Measurements from ENCODE around the gene RAD21L1. TPM values are rescaled to one million over a fixed set of nuclear protein-coding genes. Genes with fewer than 3 reads are reported as not detected.
A peak's percentile ranks its signal among the peaks of the same experiment; 100 is the strongest.

RAD21L1 gene
- total RNA-seq, 1 experiment from 2014 or later: not detected

DNA sequence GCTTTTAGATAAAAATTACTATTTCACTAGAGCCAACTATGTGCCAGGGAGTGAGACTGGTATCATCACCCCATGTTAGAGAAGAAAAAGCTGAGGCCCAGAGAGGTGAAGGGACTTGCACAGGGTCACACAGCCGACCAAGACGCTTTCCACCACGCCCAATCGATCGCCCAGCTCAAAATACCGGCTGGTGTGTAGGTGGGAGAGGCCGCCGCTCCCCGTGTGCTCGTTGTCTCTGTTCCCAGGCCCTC lies 40.0 kb downstream of the RAD21L1 start:
- no peak for DNase-seq
- H3K4me3 ChIP-seq (ENCODE audit: insufficient read depth, low read depth, low read length): peak overlapping the region; percentile 65
- no peaks in the 10 kb centered on the region for H3K36me3 ChIP-seq (replicated peaks; ENCODE audit: control insufficient read depth, insufficient read depth, low read length)
- no peaks in the 10 kb centered on the region; the same call in 1 of the 2 replicates for H3K27me3 ChIP-seq (ENCODE audit: control insufficient read depth, insufficient read depth, low read length)

DNA sequence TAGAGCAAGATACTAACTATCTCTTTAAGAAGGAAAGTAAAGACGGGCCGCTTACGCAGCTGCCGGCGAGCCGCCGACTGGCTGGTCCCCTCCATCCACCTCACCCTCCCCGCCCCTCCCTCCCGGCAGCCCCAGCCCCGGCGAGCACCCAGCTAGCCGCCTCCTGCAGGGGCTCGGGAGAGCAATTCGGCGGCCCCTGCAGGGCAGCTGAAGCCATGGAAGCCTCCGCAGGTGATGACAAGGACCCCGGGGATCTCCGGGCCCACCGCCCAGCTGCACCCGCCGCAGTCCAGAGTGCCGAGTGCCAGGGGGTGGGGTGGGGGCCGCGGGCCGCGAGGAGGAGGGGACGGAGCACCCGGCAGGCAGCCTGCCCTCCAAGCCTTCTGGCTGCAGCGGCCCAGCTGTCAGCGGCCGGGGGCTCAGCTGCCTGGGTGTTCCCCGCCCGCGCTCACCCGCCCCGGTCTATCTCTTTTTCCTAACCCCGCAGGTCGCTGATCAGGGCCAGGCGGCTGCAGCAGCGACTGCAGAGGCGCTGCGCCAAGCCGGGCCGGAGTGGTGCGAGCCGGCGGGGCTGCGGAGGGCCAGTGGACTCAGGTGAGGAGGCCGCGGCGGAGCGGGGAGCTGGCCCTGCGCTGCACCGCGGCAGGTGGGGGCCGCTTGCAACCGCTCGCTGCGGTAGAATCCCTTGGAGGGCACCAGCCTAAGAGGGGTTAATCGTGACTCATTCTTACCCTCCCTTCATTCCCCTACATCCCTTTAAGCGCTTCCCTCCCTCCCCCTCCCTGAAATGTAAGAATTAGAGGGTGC lies 40.5 kb downstream of the RAD21L1 start, which contains the start of gene SNPH:
TSS of gene SNPH (plus strand) at position 128 of the 807 bp plus-strand sequence. CDS start 29,946 bp downstream, outside the sequence.
- H3K4me3 ChIP-seq (ENCODE audit: insufficient read depth, low read depth, low read length): peak within 1 kb of the TSS; percentile 65
- no peaks in the 10 kb centered on the region for H3K36me3 ChIP-seq (replicated peaks; ENCODE audit: control insufficient read depth, insufficient read depth, low read length)
- peak; percentile 87 for DNase-seq
- no peaks in the 10 kb centered on the region; the same call in 1 of the 2 replicates for H3K27me3 ChIP-seq (ENCODE audit: control insufficient read depth, insufficient read depth, low read length)

DNA sequence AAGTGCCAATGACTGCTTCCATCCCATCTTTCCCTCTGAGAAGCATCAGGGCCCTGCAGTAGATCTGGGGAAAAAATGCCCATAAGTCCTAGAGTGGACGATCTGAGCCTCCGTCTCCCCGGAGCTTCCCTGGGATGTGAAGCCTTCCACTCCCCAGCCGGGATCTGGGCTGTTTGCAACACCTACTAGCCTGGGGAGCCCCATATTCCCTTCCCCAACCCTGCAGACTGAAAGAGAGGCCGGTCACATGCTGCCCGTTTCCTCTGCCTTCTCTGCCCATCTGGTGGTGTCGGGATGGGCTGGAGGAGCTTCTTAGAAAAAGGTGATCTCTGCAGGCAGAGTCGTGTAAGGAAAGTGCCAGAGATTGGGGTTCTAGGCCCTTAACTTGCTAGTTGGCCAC lies 41.3 kb downstream of the RAD21L1 start:
- H3K27me3 ChIP-seq (ENCODE audit: control insufficient read depth, insufficient read depth, low read length): no peaks in the 10 kb centered on the region; the same call in 1 of the 2 replicates
- DNase-seq: peak; percentile 35

DNA sequence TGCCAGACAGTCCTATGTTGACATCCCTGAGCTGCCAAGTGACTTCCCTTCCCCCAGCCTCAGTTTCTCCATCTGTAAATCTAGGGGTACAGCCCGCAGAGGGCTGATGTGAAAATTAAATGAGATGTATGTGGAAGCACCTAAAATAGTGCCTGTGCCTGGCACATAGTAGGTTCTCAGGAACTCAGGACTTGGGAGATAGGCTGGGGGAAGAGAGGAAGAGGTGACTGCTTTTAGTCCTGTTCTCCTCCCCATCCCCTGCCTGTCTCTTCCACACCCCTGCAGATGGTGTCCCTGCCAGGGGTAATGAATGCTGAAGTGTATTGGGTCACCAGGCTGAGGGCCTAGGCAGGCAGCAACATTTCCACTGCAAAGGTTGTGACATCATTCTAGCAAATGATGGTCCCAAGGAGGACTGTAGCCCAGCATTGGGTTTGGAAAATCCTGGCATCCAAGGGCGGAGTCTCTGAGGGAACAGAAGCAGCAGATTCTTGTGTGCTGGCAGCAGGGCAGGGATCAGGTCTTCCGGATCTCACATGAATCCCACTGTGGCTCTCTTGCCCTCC lies 42.0 kb downstream of the RAD21L1 start:
- H3K4me3 ChIP-seq (ENCODE audit: insufficient read depth, low read depth, low read length): no peak overlapping the region
- no peaks in the 10 kb centered on the region for H3K36me3 ChIP-seq (replicated peaks; ENCODE audit: control insufficient read depth, insufficient read depth, low read length)
- DNase-seq: no peak
- no peaks in the 10 kb centered on the region; the same call in 1 of the 2 replicates for H3K27me3 ChIP-seq (ENCODE audit: control insufficient read depth, insufficient read depth, low read length)

More for the DNA sequence above, 41.3 kb downstream of the RAD21L1 start:
- no peaks in the 10 kb centered on the region for H3K36me3 ChIP-seq (replicated peaks; ENCODE audit: control insufficient read depth, insufficient read depth, low read length)
- peak overlapping the region; percentile 65; the same call in 1 of the 2 replicates for H3K4me3 ChIP-seq (ENCODE audit: insufficient read depth, low read depth, low read length)

DNA sequence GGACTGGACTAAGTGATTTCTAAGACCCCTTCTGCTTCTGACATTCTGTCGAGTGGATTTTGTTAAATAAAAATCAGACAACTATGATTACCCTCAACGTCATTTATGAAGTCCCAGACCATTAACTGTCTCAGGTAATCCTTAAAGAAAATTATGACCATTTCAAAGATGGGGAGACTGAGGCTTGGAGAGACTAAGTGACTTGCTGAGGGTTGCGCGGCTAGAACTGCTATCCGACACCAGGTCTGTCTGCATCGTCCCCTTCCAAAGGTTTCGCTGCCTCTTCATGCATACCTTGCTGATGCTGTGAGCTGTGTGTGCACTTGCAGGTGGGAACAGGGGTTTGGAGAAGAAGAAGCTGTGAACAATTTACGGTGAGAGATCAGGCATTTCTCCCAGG lies 43.4 kb downstream of the RAD21L1 start:
- Histone ChIP-seq H3K4me3 (ENCODE audit: insufficient read depth, low read depth, low read length) (no peak overlapping the region), H3K27me3 (ENCODE audit: control insufficient read depth, insufficient read depth, low read length) (no peaks in the 10 kb centered on the region; the same call in 1 of the 2 replicates), H3K36me3 (replicated peaks; ENCODE audit: control insufficient read depth, insufficient read depth, low read length) (no peaks in the 10 kb centered on the region)
- DNase-seq: no peak

DNA sequence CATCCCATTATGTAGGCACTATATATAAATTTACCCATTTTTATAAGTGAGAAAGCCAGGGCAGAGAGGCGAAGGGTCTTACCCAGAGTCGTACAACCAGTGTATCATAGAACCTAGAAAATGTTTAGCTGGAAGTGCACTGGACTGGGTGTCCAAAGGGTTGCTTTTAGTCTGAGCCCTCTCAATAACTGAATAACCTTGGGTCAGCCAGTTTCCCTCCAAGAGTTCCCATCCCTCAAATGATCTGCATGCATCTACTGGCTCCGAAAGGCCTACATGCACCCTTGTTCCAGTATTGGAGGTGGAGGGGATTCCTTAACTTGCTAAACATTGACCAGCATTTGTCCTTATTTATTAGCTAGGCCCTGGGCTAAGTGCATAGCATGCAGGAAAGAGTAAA lies 44.0 kb downstream of the RAD21L1 start:
- DNase-seq: no peak
- Histone ChIP-seq H3K4me3 (ENCODE audit: insufficient read depth, low read depth, low read length) (no peak overlapping the region), H3K27me3 (ENCODE audit: control insufficient read depth, insufficient read depth, low read length) (no peaks in the 10 kb centered on the region; the same call in 1 of the 2 replicates), H3K36me3 (replicated peaks; ENCODE audit: control insufficient read depth, insufficient read depth, low read length) (no peaks in the 10 kb centered on the region)

DNA sequence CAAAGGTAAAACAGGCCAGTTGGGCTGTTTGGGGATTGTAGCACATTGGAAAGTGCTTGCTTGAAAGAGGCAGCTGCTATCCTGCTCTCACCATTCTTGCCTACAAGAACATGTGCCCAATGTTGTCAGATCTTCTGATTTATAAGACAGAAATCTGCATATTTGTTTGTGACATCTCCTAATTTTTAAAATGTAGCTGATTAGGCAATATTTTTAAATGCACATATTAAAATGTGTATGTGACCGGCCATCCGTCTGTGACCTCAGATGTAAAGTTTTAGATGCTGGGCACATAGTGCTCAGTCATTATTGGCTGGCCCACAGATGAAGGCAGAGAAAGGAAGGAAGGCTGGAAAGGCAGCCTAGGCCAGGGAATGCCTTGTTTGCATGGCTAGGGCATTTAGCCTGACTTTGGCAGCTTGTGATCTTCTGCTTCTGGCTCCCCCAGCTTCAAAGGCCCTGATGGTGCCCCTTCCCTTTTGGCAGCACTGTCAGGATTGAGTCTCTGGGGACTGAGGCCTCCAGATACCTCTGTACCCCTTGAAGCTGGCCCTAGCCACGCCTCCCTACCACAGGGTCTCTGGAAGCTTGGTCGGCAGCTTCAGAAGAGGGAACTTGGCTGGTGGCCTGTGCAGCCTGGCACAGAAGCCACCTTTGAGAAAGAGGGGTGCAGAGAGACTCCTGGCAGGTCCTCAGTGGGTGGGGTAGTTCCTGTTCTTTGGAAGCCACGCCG lies 46.7 kb downstream of the RAD21L1 start:
- H3K36me3 ChIP-seq (replicated peaks; ENCODE audit: control insufficient read depth, insufficient read depth, low read length): no peaks in the 10 kb centered on the region
- no peak overlapping the region for H3K4me3 ChIP-seq (ENCODE audit: insufficient read depth, low read depth, low read length)
- DNase-seq: no peak
- H3K27me3 ChIP-seq (ENCODE audit: control insufficient read depth, insufficient read depth, low read length): no peaks in the 10 kb centered on the region

DNA sequence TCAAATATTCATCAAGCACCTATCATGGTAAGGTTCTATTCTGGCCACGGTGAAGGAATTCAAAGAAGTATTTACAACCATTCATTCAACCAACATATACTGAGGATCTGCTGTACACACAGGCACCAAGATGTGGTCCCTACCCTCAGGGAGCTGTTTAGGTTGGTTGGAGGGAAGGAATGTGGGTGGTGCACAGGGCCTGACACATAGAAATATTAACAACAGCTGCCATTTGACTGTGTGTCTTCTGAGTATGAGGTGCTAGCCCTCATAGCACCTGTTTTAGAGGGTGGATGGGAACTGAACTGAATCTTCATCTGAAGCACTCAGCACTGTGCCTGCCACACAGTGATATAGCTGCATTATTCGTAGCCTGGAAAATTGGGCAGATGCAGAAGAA lies 47.5 kb downstream of the RAD21L1 start:
- no peak overlapping the region for H3K4me3 ChIP-seq (ENCODE audit: insufficient read depth, low read depth, low read length)
- no peak for DNase-seq
- no peaks in the 10 kb centered on the region for H3K27me3 ChIP-seq (ENCODE audit: control insufficient read depth, insufficient read depth, low read length)

DNA sequence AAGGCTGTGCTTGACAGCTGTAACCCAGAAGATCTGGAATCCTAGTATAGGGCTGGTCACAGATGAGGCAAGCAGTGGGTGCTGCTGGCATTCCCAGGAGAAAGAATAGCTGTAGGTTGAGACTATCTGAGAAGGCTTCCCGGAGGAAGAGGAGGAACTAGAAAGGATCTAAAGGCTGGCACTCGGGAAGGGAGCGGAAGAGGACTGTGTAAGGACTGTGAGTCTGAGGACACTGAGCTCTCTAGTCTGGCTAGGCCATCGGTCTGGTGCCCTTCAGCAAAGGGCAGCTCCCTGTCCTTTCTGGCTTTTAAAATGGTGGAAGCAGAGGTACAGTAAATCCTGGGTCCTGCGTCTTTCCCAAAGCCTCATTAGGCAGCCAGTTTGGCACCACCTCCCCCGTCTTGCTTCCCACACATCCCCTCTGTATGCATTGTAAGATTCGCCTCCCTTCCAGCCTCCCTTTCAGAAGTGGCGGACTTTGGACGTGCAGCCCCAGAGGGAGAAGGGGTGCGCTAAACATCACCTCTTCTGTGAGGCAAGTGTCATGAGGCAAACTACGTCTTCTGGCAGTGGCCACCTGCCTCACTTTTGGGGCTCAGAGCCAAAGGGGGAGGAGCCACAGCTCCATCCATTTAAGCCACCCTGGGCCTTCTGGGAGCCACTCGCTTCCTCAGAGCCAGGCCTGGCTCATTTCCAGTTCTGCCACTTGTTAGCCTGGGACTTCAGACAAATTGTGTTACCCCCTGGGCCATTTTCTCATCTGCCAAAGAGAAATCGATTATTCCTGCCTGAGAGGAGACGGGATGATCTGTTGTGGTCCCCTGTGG lies 48.9 kb downstream of the RAD21L1 start:
- no peak overlapping the region for H3K4me3 ChIP-seq (ENCODE audit: insufficient read depth, low read depth, low read length)
- no peak for DNase-seq
- no peaks in the 10 kb centered on the region for H3K27me3 ChIP-seq (ENCODE audit: control insufficient read depth, insufficient read depth, low read length)
- no peaks in the 10 kb centered on the region for H3K36me3 ChIP-seq (replicated peaks; ENCODE audit: control insufficient read depth, insufficient read depth, low read length)

More for the DNA sequence above, 47.5 kb downstream of the RAD21L1 start:
- H3K36me3 ChIP-seq (replicated peaks; ENCODE audit: control insufficient read depth, insufficient read depth, low read length): no peaks in the 10 kb centered on the region

DNA sequence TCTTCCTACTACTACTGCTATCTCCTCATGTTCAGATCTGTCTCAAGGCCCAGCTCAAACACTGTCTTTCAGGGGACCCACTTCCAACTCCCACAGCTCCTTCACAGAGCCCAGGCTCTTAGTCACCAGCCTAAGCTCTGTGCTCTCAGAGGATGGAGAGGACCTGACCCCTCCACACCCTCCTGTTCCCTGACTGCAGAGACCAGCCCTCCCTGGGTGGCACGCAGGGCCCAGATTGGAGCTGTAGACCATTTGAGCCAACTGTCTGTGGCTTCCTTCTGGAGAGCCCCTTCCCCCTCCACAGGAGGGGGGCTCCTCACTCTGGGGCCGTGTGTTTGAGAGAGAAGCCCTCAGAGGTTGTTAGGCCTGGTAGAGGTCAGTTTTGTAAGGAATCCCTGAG lies 50.1 kb downstream of the RAD21L1 start:
- Histone ChIP-seq H3K27me3 (ENCODE audit: control insufficient read depth, insufficient read depth, low read length) (no peaks in the 10 kb centered on the region), H3K36me3 (replicated peaks; ENCODE audit: control insufficient read depth, insufficient read depth, low read length) (no peaks in the 10 kb centered on the region), H3K4me3 (ENCODE audit: insufficient read depth, low read depth, low read length) (no peak overlapping the region)
- DNase-seq: peak; percentile 5

DNA sequence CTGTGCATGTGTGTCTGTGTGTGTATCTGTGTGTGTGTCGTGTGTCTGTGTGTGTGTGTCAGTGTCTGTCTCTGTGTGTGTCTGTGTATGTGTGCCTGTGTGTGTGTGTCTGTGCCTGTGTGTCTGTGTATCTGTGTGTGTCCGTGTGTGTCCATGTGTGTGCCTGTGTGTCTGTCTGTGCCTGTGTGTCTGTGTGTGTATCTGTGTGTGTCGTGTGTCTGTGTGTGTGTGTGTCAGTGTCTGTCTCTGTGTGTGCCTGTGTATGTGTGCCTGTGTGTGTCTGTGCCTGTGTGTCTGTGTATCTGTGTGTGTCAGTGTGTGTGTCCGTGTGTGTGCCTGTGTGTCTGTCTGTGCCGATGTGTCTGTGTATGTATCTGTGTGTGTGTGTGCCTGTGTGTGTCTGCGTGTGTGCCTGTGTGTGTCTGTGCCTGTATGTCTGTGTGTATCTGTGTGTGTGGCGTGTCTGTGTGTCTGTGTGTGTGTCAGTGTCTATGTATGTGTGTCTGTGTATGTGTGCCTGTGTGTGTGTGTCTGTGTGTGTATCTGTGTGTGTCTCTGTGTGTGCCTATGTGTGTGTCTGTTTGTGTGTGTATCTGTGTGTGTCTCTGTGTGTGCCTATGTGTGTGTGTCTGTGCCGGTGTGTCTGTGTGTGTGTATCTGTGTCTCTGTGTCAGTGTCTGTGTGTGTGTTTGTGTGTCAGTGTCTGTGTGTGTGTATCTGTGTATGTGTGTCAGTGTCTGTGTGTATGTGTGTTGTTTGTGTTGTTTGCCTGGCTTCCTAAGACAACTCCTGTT lies 51.9 kb downstream of the RAD21L1 start:
- Histone ChIP-seq H3K36me3 (replicated peaks; ENCODE audit: control insufficient read depth, insufficient read depth, low read length) (no peaks in the 10 kb centered on the region), H3K4me3 (ENCODE audit: insufficient read depth, low read depth, low read length) (no peak overlapping the region), H3K27me3 (ENCODE audit: control insufficient read depth, insufficient read depth, low read length) (no peaks in the 10 kb centered on the region)
- no peak for DNase-seq

DNA sequence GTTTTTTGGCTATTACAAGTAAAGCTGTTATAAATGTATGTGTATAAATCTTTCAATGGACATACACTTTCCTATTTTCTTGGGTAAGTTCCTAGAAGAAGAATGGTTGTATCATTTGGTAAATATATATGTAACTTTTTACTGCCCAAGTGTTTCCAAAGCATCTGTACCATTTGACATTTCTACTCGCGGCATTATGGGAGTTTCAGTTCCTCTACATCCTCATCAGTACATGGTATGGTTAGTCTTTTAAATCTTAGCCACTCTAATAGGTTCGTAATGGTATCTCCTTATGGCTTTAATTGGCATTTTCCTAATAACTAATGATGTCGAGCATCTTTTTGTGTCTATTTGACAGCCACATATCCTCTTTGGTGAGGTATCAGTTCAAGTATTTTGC lies 53.1 kb downstream of the RAD21L1 start:
- Histone ChIP-seq H3K4me3 (ENCODE audit: insufficient read depth, low read depth, low read length) (no peak overlapping the region), H3K36me3 (replicated peaks; ENCODE audit: control insufficient read depth, insufficient read depth, low read length) (no peaks in the 10 kb centered on the region), H3K27me3 (ENCODE audit: control insufficient read depth, insufficient read depth, low read length) (no peaks in the 10 kb centered on the region)
- no peak for DNase-seq

DNA sequence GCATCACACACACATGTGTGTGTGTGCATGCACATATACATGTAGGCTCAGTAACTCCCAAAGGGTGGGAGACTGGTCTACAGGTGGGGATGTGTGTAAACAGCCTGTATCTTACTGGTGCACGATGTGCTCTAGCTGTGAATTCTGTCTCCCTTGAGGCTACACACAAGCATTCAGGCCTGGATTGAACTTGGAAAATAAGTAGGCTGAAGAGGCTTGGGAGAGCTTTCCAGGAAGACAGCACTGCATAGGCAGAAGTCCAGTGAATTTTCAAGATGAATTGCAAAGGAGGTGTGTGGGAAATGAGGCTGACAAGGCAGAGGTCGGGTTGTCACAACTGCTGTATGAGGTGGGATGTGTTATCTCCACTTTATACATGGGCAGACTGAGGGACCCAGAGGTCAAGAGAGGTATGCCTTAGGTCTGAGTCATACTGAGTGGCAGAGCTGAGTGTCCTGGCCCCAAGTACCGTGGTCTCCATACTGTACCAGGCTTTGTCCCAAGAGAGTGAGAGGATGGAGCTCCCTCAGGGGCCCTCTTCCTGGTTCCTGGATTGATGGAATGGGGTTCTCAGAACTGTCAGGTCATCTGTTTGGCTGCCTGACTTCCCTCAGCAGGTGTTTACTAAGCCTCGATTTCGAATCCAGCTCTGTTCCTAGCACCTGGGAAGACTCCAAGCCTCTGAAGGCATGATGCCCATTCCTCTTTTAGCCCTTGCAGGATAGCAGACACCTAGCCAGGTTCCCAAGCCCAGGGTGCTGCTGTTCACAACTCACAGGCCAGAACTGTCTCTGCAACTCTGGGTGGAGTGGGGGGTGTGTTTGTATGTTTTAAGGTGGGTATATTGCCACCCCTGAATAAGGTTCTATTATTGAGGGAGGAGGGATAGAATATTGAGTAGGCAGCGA lies 54.6 kb downstream of the RAD21L1 start:
- H3K27me3 ChIP-seq (ENCODE audit: control insufficient read depth, insufficient read depth, low read length): no peaks in the 10 kb centered on the region
- DNase-seq: no peak

More for the DNA sequence above, 54.6 kb downstream of the RAD21L1 start:
- H3K36me3 ChIP-seq (replicated peaks; ENCODE audit: control insufficient read depth, insufficient read depth, low read length): no peaks in the 10 kb centered on the region
- no peak overlapping the region for H3K4me3 ChIP-seq (ENCODE audit: insufficient read depth, low read depth, low read length)

Data from H7 (cell line).